Activated naive CD8-positive, alpha-beta T cell treated with anti-CD3 and anti-CD28 coated beads, Interleukin-2, amount 50 U/mL, for 16 hours (primary cell): Measurements from ENCODE around the gene SCYL1.

Experiments
- DNase-seq: peaks from one replicate; pipeline ENCODE4 v3.0.0-alpha.2; 2020; ENCODE audit warnings: low read depth, low spot score

The SCYL1 gene

DNA sequence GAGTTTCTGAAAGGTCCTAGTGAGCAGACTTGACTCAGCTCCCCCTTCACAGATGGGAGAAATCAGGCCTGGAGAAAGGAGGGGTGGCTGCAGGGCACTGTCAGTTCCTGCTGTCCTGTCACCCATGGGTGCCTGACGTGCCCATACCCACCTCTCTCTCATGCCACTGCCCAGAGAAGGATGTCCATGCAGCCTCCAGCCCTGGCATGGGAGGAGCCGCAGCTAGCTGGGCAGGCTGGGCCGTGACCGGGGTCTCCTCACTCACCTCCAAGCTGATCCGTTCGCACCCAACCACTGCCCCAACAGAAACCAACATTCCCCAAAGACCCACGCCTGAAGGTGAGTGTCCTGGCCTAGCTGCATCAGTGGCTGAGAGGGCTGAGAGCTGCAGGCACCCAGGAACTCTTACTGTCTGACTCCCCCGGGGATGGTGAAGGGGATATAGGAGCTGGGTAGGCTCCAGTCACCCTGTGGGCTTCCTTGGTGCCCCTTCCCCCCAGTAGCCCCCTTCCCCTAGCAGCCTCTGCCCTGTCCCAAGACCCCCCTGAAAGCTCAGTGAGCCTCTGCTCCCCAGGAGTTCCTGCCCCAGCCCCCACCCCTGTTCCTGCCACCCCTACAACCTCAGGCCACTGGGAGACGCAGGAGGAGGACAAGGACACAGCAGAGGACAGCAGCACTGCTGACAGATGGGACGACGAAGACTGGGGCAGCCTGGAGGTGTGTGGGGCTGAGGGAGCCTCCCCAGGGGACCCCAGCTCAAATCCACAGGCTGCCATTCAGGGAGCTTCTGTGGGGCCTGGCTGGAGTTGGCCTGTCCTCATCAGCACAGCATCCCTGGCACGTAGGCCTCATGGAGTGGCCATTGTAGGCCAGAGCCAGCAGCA is 11.8 kb downstream of the SCYL1 start:
- DNase-seq, result no peak

DNA sequence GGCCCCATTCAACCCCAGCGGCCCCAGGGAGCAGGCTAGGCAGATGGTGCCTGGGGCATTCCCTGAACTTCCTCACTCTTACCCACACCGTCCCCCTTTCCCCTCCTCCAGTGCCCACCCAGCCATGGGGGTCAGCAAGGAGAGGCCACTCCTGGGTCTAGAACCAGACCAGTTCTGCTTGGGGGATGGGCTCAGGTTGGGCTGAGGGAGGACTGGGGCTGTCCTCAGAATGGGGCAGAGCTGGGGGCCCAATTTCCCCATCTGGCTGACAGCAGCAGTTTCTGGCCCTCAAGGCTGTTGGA is 12.4 kb downstream of the SCYL1 start:
- DNase-seq, result no peak

DNA sequence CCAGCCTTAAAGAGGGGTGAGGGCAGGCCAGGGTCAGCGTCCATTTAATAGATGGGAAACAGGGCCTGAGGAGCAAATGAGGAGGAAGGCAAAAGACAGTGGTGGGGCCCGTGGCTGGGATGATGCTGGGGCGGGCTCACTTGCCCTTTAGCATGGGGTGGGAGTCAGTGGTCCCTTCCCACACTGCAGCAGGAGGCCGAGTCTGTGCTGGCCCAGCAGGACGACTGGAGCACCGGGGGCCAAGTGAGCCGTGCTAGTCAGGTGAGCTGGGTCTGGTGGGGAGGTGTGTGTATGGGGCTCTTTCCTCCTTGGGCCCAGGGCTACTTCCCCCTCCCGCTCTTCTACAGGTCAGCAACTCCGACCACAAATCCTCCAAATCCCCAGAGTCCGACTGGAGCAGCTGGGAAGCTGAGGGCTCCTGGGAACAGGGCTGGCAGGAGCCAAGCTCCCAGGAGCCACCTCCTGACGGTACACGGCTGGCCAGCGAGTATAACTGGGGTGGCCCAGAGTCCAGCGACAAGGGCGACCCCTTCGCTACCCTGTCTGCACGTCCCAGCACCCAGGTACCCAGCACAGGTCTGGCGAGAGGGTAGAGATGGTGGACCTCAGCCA is 12.8 kb downstream of the SCYL1 start:
- DNase-seq, result no peak

DNA sequence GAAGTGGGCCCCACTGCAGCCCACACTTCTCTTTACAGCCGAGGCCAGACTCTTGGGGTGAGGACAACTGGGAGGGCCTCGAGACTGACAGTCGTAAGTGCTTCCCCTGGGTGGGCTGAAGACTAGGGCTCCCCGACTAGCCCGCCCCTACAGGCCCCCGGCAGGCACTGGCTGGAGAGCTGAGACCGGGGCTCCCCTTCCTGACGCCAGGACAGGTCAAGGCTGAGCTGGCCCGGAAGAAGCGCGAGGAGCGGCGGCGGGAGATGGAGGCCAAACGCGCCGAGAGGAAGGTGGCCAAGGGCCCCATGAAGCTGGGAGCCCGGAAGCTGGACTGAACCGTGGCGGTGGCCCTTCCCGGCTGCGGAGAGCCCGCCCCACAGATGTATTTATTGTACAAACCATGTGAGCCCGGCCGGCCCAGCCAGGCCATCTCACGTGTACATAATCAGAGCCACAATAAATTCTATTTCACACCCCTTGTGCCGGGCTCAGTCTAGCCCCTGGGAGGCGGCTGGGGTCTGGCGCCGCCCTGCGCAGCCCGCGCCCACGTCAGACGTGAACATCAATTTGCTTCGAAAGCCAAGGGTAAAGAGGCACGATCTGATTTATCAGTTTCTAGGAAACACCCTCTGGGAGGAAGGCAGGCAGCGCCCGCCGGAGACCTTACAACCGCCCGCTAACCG is 13.5 kb downstream of the SCYL1 start:
- no peak for DNase-seq

DNA sequence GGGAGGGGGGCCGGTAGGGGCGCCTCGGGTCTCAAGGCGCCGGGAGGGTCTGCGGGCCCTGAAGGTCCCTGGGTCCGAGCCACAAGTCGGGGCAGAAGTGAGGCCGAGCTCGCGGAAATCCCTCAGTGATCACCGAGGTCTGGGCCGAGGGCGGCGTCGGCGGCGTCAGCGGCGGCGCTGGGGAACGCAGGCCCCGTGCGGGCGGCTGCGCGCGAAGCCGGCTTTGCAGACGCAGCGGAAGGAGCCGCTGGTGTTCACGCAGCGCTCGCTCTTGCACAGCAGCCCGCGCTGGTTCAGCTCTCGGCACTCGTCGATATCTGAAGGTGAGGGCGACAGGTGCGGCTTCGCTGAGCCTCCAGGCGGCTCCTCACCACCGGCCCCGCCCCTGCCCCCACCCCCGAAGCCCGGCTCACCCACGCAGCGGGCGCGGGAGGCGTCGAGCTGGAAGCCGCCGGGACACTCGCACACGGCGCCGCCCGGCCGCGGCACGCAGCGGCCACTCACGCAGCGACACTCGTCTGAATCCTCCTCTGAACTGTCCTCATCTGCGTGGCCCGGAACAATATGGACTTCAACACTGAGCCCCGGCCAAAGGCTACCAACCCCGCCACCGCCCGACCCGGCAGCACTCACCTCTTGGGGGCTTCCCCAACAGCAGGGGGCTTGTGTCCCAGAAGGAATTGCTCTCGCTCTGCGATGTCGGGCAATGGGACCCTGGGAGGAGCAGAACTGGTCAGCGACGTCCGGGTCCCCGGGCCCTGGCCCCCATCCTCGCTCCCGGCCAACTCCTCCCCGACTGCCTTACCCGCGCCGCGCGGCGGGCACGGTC is 14.2 kb downstream of the SCYL1 start:
- DNase-seq, result no peak

DNA sequence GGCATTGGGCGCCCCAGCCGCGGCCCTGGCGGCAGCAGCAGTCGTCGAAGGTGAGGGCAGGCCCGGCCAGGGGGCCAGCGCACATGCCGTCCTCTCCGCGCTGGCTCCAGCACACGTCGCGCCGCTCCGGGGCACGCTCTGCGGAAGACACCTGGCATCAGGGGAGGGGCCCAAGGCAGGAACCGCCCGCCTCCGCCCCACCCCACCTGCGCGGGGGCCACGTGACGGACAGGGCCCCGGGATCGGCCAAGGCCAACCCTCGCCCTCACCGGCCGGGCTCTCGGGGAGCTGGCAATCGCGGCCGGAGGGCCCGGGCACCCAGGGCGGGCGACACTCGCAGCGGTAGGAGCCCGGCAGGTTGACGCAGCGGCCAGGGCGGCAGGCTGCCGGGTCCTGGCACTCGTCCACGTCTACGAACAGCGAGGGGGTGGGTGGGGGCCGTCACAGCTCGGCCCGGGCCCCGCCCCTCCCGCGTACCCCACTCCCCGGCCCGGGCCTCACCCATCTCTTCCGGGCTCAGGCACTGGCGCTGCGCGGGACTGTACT is 14.9 kb downstream of the SCYL1 start:
- no peak for DNase-seq

DNA sequence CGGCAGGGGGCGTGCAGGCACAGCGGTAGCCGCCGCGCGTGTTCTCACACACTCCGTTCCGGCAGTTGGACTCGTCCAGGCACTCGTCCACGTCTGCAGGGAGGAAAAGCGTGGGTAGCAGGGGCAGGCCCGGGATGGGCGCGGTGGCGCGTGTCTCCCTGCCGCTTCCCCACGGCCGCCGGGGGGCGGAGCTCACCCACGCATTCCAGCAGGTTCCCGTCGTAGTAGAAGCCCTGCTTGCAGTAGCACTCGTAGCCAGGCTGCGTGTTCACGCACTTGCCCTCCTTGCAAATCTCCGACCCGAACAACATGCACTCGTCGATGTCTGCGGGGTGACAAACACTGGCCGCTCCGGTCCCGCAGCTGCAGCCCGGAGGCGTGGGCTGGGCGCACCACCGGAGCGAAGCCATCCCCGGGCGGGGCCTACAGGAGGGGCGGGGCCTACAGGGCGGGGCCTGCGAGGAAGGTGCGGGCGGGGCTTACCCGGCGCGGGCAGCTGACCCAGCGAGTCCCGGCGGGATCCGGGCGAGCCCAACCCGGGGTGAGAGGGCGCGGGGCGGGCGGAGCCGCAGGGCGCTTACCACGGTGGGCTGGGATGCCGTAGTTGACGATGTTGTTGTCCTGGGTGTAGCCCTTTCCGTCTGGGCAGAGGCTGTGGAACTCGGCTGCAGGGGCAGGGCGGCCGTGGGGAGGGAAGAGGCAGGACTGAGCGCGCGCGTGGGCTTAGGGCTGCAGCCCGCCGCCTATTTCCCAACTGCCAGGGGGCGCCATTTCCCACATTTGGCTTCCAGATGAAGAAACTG is 15.6 kb downstream of the SCYL1 start:
- DNase-seq, result peak; percentile 84

DNA sequence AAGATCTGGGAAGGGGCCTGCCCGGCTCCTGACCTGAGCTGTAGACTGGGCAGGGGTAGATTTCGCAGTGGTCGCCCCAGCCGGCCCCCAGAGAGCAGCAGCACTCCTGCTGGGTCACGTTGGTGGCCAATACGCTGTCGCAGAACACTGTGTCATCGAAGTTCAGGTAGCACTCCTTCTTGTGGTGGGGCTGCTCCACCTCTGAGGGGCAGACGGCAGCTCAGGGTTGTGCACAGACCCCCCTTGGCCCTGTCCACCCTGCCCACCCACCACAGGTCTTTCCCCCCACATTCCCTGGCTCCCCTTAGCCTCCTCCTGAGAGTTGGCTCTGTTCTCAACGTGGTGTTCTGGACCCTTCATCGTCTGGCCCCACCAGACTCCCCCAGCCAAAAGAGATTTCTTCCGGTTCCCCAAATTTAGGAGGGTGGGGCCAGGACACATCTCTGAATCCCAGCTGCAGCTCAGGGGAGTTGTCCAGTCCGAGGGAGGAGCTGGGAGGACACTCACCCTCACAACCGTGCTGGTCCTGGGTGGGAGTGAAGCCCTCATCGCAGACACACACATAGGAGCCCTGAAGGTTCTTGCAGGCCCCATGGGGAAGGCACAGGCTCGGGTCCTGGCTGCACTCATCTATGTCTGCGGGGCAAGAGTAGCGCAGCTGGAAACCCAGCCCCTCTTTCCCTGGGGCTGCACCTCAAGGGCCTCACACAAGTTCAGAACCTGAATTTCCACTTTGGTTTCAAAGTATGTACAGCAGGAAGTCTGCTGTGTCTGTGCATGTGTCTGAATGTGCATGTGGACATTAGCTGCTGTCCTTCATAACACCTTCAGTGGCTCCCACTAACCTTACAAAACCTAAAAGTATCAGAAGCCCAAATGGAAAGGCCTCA is 16.5 kb downstream of the SCYL1 start:
- DNase-seq, result no peak

DNA sequence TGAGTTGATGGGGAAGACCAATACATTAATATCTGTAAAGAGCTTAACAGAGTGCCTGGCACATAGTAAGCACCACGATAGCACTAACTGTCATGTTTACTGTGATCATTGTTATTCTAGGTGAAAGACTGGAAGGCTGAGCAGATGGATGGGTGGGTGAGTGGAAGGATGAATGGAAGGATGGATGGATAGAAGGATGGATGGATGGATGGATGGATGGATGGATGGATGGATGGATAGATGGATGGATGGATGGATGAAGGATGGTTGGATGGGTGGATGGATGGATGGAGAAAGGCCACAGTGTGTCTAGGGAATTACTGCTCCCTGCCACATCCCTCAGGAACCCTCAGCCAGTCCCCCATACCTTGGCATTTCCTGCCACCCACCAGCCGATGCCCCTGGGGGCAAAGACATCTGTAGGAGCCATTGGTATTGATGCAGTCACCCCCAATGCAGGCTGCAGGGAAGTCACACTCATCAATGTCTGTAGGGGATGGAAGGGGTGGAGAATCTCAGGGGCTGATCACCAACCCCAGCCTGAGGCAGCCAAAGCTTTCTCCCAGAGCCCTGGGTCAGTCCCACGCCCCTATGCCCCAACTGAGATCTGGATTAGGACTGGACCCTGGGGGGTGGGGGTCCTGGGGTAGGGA is 18.0 kb downstream of the SCYL1 start:
- no peak for DNase-seq

DNA sequence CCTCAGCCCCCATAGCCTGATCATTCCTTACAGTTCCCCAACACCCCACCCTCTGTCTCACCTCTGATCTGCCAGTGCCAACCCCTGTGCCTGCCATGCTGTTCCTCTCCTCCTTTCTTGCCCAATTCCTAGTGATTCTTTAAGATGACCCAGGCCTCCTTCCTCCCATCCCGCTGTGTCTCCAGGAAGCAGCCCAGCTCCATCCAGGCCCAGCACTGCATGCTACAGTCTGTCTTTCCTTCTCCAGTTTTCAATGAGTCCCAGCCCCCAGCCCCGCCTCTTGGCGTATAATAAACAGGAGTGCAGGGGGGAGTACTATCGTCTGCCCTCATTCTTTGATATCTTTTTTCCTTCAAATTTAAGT is 21.0 kb downstream of the SCYL1 start:
- DNase-seq, result no peak

DNA sequence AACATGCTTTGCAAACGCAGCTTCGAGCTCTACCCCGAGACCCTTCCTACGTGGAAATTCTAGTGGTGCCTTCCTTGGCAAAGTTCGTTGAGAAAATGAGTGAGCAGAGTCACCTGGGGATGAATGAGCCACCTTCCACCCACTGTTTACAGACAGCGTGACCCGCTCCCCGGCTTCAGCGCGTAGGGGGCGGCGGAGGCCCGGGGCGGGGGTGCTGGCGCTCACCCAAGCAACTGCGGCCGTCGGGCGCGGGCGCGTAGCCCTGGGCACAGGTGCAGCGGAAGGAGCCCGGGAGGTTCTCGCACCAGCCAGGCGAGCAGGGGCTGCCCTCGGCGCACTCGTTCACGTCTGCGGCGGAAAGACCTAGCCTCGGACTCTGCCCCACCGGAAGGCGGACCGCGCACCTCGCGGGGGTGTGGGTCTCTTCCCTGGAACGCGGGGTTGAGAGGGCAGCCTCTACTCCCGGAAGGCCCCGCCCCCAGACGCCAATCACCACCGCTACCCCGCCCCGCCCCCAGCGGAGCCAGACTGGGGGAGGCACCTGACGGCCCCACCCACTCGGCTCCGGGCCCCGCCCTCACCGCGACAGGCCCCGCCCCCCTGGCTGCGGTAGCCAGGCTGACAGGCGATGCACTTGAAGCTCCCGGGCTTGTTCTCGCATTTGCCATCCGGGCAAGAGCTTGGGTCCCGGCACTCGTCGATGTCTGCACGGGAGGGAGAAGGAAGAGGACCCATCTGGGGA is 21.5 kb downstream of the SCYL1 start:
- peak; percentile 96 for DNase-seq

DNA sequence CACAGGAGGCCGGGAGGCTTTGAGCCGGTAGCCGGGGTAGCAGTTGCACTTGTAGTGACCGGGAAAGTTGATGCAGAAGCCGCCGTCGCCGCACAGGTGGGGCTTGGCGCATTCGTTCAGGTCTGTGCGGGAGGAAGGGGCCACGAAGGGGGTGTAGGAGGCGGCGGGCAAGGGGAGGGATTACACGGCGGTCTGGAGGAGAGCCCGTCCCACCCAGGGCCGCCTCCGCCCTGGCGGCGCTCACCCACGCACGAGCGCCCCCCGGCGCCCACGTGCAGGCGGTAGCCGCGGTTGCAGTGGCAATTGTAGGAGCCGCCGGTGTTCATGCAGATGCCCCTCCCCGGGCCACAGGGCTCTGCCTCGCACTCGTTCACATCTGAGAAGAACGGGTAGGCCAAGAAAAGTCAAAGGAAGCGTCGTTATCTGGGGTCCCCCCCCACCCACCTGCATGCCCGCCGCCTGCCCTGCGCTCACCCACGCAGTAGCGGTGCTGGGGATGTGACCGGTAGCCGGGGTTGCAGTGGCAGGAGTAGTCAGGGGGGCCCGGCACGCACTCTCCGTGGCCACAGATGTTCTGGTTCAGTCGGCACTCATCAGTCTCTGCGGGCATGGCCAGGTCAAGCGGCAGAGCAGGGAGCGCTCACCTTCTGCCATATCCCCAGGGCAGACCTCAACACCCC is 22.7 kb downstream of the SCYL1 start:
- DNase-seq, result no peak

DNA sequence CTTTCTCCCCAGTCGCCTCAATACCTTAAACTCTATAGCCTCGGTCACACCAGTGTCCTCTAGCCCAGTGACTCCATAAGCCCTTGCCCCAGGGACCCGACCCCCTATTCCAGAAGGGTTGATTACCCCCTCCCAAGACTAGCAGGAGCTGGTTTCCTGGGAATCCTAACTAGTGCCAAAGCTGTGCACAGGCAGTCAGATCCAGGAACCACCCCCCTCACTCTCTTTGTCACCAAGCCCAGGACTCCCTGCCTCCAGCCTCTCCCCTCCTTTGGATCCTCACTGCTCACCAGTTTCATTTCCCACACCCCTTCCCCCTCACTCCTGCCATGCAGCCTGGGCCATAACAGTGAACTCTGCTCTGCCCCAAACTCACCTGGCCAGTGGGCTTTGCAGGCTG is 23.5 kb downstream of the SCYL1 start:
- no peak for DNase-seq

DNA sequence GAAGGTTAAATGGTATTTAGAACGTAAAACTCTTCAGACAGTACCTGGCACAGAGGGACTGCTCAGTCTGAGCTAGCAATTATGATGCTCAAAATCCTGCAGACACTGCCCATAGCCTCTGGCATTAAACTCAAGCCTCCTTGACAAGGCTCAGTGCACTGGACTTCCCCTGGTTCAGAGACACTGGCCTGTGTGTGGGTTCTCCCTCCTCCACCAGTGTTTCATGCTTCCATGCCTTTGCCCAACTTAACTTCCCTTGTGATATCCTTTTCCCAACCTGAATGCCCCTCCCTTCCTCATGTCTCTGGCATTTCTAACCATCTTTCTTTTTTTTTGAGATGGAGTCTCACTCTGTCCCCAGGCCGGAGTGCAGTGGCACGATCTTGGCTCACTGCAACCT is 24.2 kb downstream of the SCYL1 start:
- DNase-seq, result no peak

DNA sequence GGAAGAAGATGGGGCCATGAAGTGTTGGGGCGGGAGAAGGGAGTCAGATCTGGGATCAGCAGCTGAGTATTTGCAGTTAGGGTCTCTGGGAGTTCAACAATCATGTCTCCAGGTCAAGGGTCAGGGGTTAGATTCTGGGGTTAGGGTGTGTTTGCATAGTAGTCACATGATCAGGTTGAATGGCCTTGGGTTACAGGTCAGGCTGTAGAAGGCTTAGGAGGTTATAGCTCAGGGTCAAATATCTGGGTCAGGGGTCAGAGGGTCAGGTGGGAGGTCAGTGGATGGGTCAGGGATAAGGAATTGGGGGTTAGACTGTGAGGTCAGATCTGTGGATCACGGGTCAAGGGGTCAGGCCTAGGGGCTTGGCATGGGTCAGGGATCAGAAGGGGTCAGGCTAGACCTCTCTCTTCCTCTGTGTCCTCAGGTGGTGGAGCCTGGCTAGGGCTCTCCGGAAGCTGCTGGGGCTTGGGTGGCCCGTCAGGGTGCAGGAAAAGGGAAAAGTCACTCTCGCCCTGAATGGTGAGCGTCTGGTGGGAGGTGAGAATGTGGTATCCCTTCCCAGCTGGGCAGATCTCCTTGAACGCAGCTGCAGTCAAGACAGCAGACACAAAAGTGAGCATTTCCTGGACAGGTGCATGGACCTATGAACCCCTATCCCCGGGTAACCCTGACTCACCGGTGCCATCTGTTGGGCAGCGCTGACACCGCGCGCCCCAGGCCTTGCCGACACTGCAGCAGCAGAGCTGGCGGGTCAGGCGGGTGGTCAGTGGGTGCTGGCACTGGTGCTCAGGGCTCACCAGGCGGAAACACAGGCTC is 26.9 kb downstream of the SCYL1 start:
- DNase-seq, result no peak

DNA sequence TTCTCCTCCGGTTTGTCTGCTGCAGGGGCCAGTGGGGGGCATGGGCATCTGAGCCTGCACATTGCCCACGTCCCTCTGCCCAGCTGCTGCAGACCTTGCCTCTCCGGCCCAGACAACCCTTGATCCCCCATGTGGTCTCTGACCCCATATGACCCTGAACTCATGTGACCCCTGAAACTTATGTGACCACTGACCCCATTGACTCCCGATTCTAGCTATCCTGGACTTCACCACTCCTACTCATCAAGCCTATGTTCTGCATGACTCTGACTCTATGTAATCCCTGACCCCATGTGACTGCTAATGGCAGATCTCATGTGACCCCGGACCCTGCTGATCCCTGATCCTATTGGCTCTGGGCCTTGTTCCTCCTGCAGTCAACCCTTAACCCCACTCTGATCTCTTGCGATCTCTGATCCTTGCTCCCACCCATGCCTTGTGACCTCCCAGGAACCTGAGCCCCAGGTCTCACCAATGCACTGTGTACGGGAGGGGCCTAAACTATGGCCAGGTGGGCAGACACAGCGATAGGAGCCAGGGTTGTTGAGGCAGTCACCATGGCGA is 27.6 kb downstream of the SCYL1 start:
- DNase-seq, result no peak
